ENCODE data around the gene UVSSA. TPM values are rescaled to one million over a fixed set of nuclear protein-coding genes. Genes with fewer than 3 reads are reported as not detected.
A peak's percentile ranks its signal among the peaks of the same experiment; 100 is the strongest.

The UVSSA gene
- total and polyA plus RNA-seq, 9 of the 15 experiments (the other 6 are each of a cell fraction or from before 2014, with no cell fraction given) = 0.21 to 14.6 (median 3.3) TPM

DNA sequence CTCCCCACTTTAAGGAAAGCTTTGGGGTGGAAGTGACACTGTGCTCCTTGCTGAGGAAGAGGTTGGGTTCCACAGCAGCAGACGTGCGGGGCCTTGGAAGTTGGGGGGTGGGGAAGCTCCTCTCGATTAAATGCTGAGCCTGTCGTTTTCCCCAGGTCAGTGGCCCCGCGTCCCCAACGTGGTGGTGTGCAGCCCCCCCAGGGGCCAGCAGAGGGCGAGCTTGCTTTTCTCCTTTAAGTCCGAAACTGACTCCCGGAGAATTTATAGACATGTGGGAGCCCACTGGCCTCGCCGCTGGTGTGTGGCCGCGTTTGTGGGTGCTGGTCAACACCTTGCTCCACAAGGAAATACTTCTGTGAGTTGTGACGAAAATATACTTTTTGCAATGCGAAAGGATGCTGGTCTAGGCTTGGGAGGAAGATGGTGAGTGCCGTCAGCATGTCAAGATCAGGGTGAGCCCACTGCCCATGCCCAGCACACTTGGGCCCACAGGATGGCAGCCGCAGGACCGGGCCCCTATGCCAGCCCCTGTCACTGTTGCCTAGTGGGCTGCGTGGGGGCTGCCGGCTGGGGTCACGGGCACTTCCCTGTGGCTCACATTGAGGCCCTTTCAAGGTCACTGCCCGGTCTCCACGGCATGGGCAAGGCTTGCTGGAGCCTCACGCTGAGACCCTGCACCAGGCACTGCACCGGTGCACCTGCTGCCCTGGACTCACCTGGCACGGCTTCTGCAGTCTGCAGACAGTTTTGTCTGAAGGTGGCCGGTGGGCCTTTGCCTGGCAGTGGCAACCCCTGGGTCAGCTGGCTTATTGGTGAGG lies 9.4 kb downstream of the UVSSA start (continued):
- TF ChIP-seq CXXC5 (CRISPR knock-in tag; IDR thresholded peaks at IDR 0.05) (0 out of 2 replicates have a peak, but pooled peaks have one; percentile 26), TEAD1 (CRISPR knock-in tag; IDR thresholded peaks at IDR 0.05) (0 out of 4 replicates have a peak, but pooled peaks of 1 of the 2 experiments have one; percentile 24), HNRNPL (IDR thresholded peaks at IDR 0.05; ENCODE audit: low read depth, low read length) (no peak), ZBTB5 (IDR thresholded peaks at IDR 0.05) (no peak), L3MBTL2 (IDR thresholded peaks at IDR 0.05) (peak; percentile 17; the same call in 1 of the 2 replicates), ERF (CRISPR knock-in tag; IDR thresholded peaks at IDR 0.05) (no peak), STAG1 (CRISPR knock-in tag; IDR thresholded peaks at IDR 0.05; ENCODE audit: borderline replicate concordance) (peak; percentile 74; the same call in 1 of the 2 replicates), SLC30A9 (CRISPR knock-in tag; IDR thresholded peaks at IDR 0.05) (no peak), ZSCAN32 (CRISPR knock-in tag; IDR thresholded peaks at IDR 0.05) (no peak), ZNF318 (IDR thresholded peaks at IDR 0.05; ENCODE audit: borderline replicate concordance in 1 of 2, low read depth in 1 of 2) (no peak), NR2C1 (IDR thresholded peaks at IDR 0.05) (no peak), NR2C1 (tag; IDR thresholded peaks at IDR 0.05) (no peak), SIRT6 (IDR thresholded peaks at IDR 0.05; ENCODE audit: low read depth, low read length) (no peak), SNRNP70 (optimal IDR thresholded peaks at IDR 0.05; ENCODE audit: low read depth, low read length) (no peak), ZNF695 (CRISPR knock-in tag; IDR thresholded peaks at IDR 0.05) (no peak), DEAF1 (CRISPR knock-in tag; IDR thresholded peaks at IDR 0.05) (peak; percentile 77)

Data from K562 (cell line).